ENCODE results near the gene BAIAP2L1. TPM values are rescaled to one million over a fixed set of nuclear protein-coding genes. Genes with fewer than 3 reads are reported as not detected.
A peak's percentile ranks its signal among the peaks of the same experiment; 100 is the strongest.

Gene BAIAP2L1
- total and polyA plus RNA-seq, 2 donors (not counting 1 experiment from before 2014, with no cell fraction given), result 3.1 to 5.3 TPM

DNA sequence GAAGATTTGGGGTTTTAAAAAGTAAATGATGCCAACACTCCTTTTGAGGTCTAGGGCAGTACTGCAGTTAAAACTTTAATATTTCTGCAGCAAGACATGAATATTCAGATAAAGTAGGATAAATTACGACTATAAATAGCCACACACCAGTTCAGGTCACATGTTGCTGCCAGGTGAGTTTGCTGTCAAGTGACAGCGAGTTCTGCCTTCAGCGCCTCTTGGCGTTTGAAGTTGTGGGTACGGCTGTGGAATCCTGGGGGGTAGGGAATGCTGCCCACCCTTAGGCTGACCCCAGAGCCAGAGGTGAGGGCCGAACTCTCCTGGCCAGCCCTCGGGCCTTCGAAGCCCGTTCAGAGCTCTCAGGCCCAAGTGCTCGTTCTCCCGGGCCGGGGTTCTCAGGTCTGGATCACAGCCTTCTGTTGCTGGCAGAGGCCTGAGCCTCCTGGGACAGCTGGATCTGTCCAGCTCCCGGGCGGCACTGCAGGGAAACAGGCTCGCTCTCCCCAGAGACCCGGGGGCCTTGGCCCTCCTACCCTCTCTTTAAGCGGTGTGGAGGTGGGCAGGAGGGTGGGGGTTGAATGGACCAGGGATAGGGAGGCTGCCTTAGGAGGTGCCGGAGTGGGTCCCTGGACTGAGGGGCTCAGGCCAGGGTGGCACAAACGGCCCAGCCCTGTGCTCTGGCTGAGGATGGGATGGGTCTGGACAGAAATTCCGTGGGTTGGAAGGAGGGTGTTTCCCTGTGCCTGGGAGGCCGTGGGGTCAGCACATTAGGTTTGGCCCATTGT is 114.0 kb downstream of the BAIAP2L1 start:
- no peaks in the 10 kb centered on the region for H4K20me1 ChIP-seq (ENCODE audit: control insufficient read depth, extremely low read depth, insufficient read depth, low read length)
- H3K9ac ChIP-seq (ENCODE audit: insufficient read depth, low read length), result no peak overlapping the region
- H3K4me3 ChIP-seq (replicated peaks in 1 of 4; ENCODE audit: control extremely low read depth in 1 of 4, insufficient read depth in 1 of 4, low read depth in 3 of 4, low read length in 4 of 4), result peak overlapping the region in 2 of 4 experiments; percentile 20 to 98
- DNase-seq (ENCODE audit: low read depth in 2 of 2), result no peak
- no peaks in the 10 kb centered on the region for H3K27me3 ChIP-seq (ENCODE audit: control insufficient read depth, insufficient read depth, low read length)
- H3K27ac ChIP-seq (ENCODE audit: insufficient read depth, low read length), result peak overlapping the region; percentile 88
- no peak for TF ChIP-seq EZH2 (IDR thresholded peaks at IDR 0.05; ENCODE audit: low read length, missing control alignments)
- TF ChIP-seq, protein P1, sequence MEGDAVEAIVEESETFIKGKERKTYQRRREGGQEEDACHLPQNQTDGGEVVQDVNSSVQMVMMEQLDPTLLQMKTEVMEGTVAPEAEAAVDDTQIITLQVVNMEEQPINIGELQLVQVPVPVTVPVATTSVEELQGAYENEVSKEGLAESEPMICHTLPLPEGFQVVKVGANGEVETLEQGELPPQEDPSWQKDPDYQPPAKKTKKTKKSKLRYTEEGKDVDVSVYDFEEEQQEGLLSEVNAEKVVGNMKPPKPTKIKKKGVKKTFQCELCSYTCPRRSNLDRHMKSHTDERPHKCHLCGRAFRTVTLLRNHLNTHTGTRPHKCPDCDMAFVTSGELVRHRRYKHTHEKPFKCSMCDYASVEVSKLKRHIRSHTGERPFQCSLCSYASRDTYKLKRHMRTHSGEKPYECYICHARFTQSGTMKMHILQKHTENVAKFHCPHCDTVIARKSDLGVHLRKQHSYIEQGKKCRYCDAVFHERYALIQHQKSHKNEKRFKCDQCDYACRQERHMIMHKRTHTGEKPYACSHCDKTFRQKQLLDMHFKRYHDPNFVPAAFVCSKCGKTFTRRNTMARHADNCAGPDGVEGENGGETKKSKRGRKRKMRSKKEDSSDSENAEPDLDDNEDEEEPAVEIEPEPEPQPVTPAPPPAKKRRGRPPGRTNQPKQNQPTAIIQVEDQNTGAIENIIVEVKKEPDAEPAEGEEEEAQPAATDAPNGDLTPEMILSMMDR (conservative IDR thresholded peaks at IDR 0.05 in 1 of 2, IDR thresholded peaks at IDR 0.05 in 1 of 2; ENCODE audit: low read depth in 1 of 2, low read length in 2 of 2), result no peak
- peaks cover 93% of the 10 kb centered on the region for H3K79me2 ChIP-seq (ENCODE audit: control insufficient read depth, insufficient read depth, low read length)
- H3K36me3 ChIP-seq (ENCODE audit: control insufficient read depth, insufficient read depth, low read length), result peaks cover 17% of the 10 kb centered on the region
- H3K4me2 ChIP-seq (ENCODE audit: extremely low read depth, insufficient read depth, low read length), result peak overlapping the region; percentile 91
- H3K4me1 ChIP-seq (ENCODE audit: control insufficient read depth, extremely low read depth, insufficient read depth, low read length), result peaks cover 25% of the 10 kb centered on the region
- H3K9me3 ChIP-seq (ENCODE audit: control insufficient read depth, insufficient read depth, low read depth, low read length), result no peaks in the 10 kb centered on the region
- no peak overlapping the region for H2AFZ ChIP-seq (ENCODE audit: low read length)

DNA sequence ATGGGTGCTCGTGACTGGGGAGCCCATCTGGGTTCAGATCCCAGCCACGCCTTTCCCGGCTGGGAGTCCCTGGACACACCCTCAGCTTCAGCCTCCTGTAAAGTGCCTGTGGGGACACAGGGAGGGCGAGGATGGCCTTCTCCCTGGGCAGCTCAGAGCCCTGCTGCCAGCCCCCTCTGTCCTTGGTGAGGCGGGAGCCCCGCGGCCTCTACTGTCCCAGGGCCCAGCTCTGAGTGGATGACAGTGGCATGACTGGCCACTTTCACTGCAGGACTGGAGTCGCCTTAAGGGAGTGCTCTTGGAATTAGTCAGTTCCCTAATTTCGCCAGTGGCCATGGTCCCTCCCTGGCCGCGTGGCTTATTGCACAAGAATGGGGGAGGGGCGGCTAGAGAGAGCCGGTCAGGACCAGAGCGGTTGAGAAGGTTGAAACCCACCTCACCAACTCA is 114.8 kb downstream of the BAIAP2L1 start:
- Histone ChIP-seq H3K4me3 (replicated peaks in 1 of 4; ENCODE audit: control extremely low read depth in 1 of 4, insufficient read depth in 1 of 4, low read depth in 3 of 4, low read length in 4 of 4) (peak overlapping the region in 2 of 4 experiments; percentile 2 to 98), H3K9me3 (ENCODE audit: control insufficient read depth, insufficient read depth, low read depth, low read length) (no peaks in the 10 kb centered on the region), H3K79me2 (ENCODE audit: control insufficient read depth, insufficient read depth, low read length) (peaks cover 90% of the 10 kb centered on the region), H3K9ac (ENCODE audit: insufficient read depth, low read length) (peak overlapping the region; percentile 42), H3K4me1 (ENCODE audit: control insufficient read depth, extremely low read depth, insufficient read depth, low read length) (peaks cover 25% of the 10 kb centered on the region), H3K36me3 (ENCODE audit: control insufficient read depth, insufficient read depth, low read length) (peaks cover 16% of the 10 kb centered on the region), H3K4me2 (ENCODE audit: extremely low read depth, insufficient read depth, low read length) (peak overlapping the region; percentile 91), H4K20me1 (ENCODE audit: control insufficient read depth, extremely low read depth, insufficient read depth, low read length) (no peaks in the 10 kb centered on the region), H2AFZ (ENCODE audit: low read length) (no peak overlapping the region), H3K27me3 (ENCODE audit: control insufficient read depth, insufficient read depth, low read length) (no peaks in the 10 kb centered on the region), H3K27ac (ENCODE audit: insufficient read depth, low read length) (peak overlapping the region; percentile 88)
- TF ChIP-seq EZH2 (IDR thresholded peaks at IDR 0.05; ENCODE audit: low read length, missing control alignments), result no peak
- TF ChIP-seq, protein P1 (conservative IDR thresholded peaks at IDR 0.05 in 1 of 2, IDR thresholded peaks at IDR 0.05 in 1 of 2; ENCODE audit: low read depth in 1 of 2, low read length in 2 of 2), result no peak
- DNase-seq (ENCODE audit: low read depth in 2 of 2), result peak; percentile 57 to 63

DNA sequence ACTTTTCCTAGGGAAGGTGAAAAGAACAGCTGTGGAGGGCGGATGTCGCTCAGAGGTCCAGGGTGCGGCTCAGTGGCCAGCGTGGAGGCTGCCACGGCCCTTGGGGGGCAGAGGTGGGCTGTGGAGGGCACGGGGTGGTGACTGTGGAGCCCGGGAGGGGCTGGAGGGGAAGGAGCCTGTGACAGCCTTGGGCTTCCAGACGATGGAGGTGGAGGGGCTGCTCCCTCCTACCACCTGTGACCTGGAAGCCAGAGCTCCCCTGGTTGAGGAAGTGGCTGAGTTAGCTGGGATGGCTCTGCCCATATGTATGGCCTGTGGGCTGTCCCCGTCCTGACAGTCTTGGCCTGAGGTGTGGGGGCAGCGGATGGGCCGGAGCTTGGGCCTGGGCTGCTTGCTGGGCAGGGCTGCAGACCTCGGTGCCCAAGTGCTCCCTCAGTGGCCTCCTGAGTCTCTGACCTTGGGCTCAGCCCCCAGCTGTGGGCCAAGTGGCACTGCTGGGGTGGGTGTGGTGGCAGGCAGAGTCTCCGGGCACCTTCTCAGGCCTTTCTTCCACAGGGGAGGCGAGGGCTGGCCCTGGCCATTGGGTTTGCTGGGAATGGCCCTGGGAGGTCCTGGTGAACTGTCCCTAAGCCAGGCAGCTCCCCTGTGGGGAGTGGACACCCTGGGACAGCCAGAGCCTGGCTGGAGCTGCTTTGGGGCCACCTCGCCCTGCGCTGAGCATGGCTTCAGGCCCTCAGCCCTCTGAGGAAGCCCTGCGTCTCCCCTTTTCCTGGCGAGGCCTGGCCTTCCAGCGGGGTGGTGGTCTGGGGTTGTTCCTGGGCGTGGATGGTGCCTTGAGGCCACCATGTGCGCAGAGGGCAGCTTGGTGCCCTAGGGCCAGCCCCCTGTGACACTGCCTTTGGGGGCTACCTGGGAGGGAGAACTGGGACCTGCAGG is 115.5 kb downstream of the BAIAP2L1 start:
- H3K27me3 ChIP-seq (ENCODE audit: control insufficient read depth, insufficient read depth, low read length), result no peaks in the 10 kb centered on the region
- TF ChIP-seq, protein P1 (conservative IDR thresholded peaks at IDR 0.05 in 1 of 2, IDR thresholded peaks at IDR 0.05 in 1 of 2; ENCODE audit: low read depth in 1 of 2, low read length in 2 of 2), result no peak
- no peak for TF ChIP-seq EZH2 (IDR thresholded peaks at IDR 0.05; ENCODE audit: low read length, missing control alignments)
- DNase-seq (ENCODE audit: low read depth in 2 of 2), result no peak
- peaks cover 28% of the 10 kb centered on the region for H3K4me1 ChIP-seq (ENCODE audit: control insufficient read depth, extremely low read depth, insufficient read depth, low read length)
- H2AFZ ChIP-seq (ENCODE audit: low read length), result no peak overlapping the region
- H3K9ac ChIP-seq (ENCODE audit: insufficient read depth, low read length), result peak overlapping the region; percentile 42
- no peaks in the 10 kb centered on the region for H4K20me1 ChIP-seq (ENCODE audit: control insufficient read depth, extremely low read depth, insufficient read depth, low read length)
- H3K4me2 ChIP-seq (ENCODE audit: extremely low read depth, insufficient read depth, low read length), result peak overlapping the region; percentile 91
- peak overlapping the region; percentile 88 for H3K27ac ChIP-seq (ENCODE audit: insufficient read depth, low read length)
- H3K36me3 ChIP-seq (ENCODE audit: control insufficient read depth, insufficient read depth, low read length), result peaks cover 16% of the 10 kb centered on the region
- no peaks in the 10 kb centered on the region for H3K9me3 ChIP-seq (ENCODE audit: control insufficient read depth, insufficient read depth, low read depth, low read length)
- H3K4me3 ChIP-seq (replicated peaks in 1 of 4; ENCODE audit: control extremely low read depth in 1 of 4, insufficient read depth in 1 of 4, low read depth in 3 of 4, low read length in 4 of 4), result peak overlapping the region in 3 of 4 experiments; percentile 34 to 98 (median 52)
- H3K79me2 ChIP-seq (ENCODE audit: control insufficient read depth, insufficient read depth, low read length), result peaks cover 84% of the 10 kb centered on the region
